Loucy (cell line): Measurements from ENCODE around the gene SRSF3.

Experiments
- CTCF ChIP-seq: fragments of 200-600 bp; sonication (generic); conservative IDR thresholded peaks from 2 replicates; pipeline ENCODE4 v1.5.1; 2014; ENCODE audit warnings: mild to moderate bottlenecking, antibody characterized with exemption, low read length
- EZH2phosphoT487 ChIP-seq: fragments of 200-600 bp; IDR thresholded peaks from 2 replicates; pipeline ENCODE4 v1.6.1; 2018; ENCODE audit warnings: antibody characterized with exemption, mild to moderate bottlenecking, moderate library complexity, borderline replicate concordance

- TF ChIP-seq CTCF (no peak), EZH2phosphoT487 (no peak)
Measured at GRCh38 chr6:36546308-36546919, 47.7 kb upstream of the SRSF3 start.
